HG02588 (cell line): ENCODE measurements around the gene GRIK2.
"Not testable (repeated sequence)": the region's sequence is repeated elsewhere in the genome, so short reads cannot be mapped to it uniquely, and the experiment has no call there.

Experiments used
- ATAC-seq: cut with Tn5 transposase; IDR thresholded peaks from one replicate; pipeline ENCODE4 v1.9.1; 2021; ENCODE audit warnings: mild to moderate bottlenecking, moderate library complexity; ENCODE audit not compliant: unreplicated experiment

The GRIK2 gene

GRCh38 chr6:101980924-101981323, 587.4 kb downstream of the GRIK2 start:
- no peak for ATAC-seq

DNA sequence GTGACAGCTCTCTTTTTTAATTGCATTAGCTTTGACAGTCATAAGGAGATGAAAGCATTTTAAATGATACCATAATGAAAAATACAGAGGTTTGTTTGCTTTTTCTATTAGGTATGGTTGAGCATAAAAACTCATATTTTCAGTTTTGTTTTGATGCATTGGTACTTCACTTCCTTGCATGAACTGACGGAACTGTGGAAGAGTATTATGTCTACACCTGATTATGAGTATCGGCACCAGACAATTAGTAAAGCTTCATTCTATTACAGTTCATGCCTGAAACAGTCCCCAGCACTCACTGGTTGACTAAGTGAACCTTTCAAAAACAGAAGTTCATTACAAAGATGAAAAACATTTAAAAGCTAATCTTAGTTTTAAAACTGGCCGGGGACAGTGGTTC, 593.0 kb downstream of the GRIK2 start:
- ATAC-seq: no peak

GRCh38 chr6:101992286-101992685, 598.8 kb downstream of the GRIK2 start:
- no peak for ATAC-seq

- ATAC-seq: no peak
These were observed 601.0 kb downstream of the GRIK2 start for GRCh38 chr6:101994521-101994920.

DNA sequence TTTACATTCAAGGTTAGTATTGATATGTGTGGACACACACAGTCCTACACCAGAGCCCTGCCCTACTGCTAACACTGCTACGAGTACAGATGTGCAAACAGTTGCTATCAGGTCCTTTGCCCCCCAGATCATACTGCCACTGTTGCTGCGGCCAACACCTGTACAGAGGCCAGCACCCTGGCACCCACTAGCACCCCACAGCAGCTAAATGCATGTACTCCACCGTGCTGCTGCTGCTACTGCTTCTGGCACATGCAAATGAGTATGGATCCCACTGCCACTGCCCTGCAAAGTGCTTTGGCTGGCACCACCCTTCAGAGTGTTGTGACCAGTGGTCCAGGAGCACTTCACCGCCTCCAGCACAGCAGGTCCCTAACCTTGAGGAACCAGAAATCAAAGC, 621.9 kb downstream of the GRIK2 start:
- ATAC-seq: no peak

DNA sequence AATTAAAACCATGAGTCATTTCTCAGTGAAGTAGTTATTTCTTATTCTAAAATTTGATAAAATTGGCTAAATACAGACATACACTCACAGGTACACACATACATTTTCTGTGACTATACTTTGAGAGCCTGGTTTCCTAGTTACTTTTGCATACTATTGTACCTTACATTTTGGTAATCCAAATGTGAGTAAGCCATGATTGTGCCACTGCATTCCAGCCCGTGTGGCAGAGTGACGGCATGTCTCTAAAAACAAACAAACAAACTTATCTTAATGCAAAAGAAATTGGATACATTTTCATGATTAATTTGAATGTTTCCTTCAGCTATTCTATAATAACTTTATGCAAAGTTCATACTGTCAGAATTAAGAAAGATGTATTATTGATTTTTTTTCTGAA, 628.8 kb downstream of the GRIK2 start:
- no peak for ATAC-seq

GRCh38 chr6:102022803-102023202, 629.3 kb downstream of the GRIK2 start:
- ATAC-seq: no peak

DNA sequence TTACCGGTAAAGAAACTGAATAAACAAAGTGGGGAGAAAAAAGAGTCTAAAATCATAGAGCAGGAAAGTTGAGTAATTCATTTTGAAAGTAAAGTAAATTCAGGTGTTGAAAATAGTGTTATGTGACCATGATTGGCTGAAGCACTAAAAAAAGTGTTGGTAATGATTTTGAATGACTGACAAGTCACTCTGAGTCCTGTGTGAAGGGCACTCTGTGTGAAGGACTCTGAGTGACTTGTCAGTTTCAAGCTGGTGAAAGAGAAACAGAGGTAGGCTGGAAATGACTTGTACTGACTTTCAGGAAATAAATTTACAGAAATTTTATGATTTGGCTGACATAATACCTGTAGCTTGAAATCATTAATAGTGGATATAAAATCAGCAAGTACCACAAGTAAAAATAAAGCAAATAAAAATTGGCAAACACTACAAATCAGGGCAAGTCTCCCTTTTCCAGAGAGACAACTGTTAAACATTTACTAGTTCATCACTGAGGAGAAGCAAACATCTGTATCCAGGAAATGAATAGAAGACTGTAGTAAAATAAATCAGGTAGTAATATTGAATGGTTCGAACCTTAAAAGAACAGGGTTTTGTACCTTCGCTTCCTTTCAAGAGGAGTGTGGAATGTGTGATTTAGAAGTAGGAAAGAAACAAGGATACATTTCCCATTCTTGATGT, 630.6 kb downstream of the GRIK2 start:
- no peak for ATAC-seq

DNA sequence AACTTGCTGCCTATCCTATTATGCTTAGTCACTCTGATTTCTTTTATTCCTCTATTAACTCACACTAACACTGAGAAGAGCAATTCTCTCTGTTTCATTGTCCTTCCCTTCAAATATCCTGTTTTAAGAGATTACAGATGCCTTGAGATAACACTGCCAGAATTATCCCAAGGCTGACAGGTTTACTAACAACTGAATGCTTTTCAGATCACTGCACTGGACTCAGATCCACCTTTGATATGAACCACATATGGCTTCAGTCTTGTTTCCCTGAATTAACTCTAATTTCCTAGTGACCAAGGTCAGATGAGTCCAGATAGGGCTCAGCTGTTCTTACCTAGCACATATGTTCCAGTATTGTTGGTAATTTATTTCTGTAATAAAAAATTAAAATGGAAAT, 633.1 kb downstream of the GRIK2 start:
- ATAC-seq: no peak

GRCh38 chr6:102028176-102028575, 634.7 kb downstream of the GRIK2 start:
- ATAC-seq: no peak

- no peak for ATAC-seq
These were observed 645.5 kb downstream of the GRIK2 start for GRCh38 chr6:102038964-102039363.

- ATAC-seq: no peak
These were observed 645.9 kb downstream of the GRIK2 start for GRCh38 chr6:102039441-102039840.

- no peak for ATAC-seq
These were observed 657.5 kb downstream of the GRIK2 start for GRCh38 chr6:102051001-102051400.

DNA sequence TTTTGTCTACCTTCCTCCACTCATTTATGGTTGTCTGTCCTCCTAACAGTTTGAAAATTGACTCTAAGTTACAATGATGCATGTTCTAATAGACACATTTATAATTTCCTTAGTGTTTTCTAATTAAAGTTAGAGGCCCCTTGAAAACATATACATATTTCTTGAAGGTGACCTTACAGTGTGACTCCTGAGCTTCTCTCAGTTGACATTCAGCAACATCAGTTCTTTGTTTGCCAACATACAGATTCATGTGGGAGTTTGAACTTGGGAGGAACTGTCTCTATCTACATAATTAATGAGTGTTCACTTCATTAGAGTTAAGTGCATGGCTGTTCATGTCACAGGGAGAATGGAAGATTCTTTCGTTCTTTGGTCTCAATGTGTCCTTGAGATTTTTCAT, 658.2 kb downstream of the GRIK2 start:
- no peak for ATAC-seq

DNA sequence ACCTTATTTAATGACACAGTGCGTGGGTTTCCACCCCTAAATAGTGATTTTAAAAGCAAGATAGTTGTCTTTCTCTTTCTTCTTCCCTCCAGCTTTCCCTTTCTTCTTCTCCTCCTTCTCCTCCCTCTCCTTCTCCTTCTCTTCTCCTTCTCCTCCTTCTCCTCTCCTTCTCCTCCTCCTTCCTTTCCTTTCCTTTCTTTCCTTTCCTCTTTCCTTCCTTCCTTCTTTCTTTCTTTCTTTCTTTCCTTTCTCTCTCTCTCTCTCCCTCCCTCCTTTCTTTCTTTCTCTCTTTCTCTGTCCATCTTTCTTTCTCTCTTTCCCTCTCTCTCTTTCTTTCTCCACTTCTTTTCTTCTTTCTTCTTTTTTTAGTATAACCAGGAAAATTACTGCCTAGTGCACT, 670.6 kb downstream of the GRIK2 start:
- ATAC-seq: no peak

- ATAC-seq: no peak
These were observed 672.8 kb downstream of the GRIK2 start for GRCh38 chr6:102066301-102066700.

GRCh38 chr6:102068349-102068929, 674.9 kb downstream of the GRIK2 start:
- no peak for ATAC-seq

- ATAC-seq: no peak
These were observed 682.0 kb downstream of the GRIK2 start for GRCh38 chr6:102075539-102075938.

DNA sequence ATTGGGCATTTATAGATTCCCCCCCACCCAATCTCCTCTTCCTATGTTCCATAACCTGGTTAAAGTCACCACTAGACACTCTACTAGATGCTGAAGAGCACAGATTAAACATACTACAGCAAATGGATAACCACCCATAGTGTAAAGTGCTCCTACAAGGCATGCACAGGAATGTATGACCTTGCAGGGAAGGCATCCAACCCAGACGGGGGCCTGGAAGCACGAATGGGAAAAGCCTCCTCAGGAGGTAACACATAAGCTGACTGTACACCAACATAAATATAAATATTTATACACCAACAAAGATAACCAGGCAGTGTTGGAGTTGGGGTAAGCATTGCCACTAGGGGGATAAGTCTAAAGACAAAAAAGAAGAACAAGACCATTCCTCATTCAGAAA, 691.7 kb downstream of the GRIK2 start:
- no peak for ATAC-seq

DNA sequence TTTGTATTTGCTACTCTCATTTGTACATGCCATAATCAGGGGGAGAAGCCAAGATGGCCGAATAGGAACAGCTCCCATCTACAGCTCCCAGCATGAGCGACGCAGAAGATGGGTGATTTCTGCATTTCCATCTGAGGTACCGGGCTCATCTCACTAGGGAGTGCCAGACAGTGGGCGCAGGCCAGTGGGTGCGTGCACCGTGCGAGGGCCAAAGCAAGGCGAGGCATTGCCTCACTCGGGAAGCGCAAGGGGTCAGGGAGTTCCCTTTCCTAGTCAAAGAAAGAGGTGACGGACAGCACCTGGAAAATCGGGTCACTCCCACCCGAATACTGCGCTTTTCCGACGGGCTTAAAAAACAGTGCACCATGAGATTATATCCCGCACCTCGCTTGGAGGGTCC, 694.7 kb downstream of the GRIK2 start:
- ATAC-seq: not testable (repeated sequence)

- ATAC-seq: peak; percentile 73
These were observed 720.9 kb downstream of the GRIK2 start for GRCh38 chr6:102114402-102114801.

- ATAC-seq: no peak
These were observed 722.4 kb downstream of the GRIK2 start for GRCh38 chr6:102115911-102116310.

GRCh38 chr6:102118034-102118433, 724.5 kb downstream of the GRIK2 start:
- ATAC-seq: no peak
